ENCODE data around the gene SLC25A24. TPM values are rescaled to one million over a fixed set of nuclear protein-coding genes. Genes with fewer than 3 reads are reported as not detected.

The SLC25A24 gene
- total and polyA plus RNA-seq, 10 of the 15 experiments (the other 5 are each of a cell fraction or from before 2014, with no cell fraction given), result 4.0 to 20.6 (median 14.2) TPM

DNA sequence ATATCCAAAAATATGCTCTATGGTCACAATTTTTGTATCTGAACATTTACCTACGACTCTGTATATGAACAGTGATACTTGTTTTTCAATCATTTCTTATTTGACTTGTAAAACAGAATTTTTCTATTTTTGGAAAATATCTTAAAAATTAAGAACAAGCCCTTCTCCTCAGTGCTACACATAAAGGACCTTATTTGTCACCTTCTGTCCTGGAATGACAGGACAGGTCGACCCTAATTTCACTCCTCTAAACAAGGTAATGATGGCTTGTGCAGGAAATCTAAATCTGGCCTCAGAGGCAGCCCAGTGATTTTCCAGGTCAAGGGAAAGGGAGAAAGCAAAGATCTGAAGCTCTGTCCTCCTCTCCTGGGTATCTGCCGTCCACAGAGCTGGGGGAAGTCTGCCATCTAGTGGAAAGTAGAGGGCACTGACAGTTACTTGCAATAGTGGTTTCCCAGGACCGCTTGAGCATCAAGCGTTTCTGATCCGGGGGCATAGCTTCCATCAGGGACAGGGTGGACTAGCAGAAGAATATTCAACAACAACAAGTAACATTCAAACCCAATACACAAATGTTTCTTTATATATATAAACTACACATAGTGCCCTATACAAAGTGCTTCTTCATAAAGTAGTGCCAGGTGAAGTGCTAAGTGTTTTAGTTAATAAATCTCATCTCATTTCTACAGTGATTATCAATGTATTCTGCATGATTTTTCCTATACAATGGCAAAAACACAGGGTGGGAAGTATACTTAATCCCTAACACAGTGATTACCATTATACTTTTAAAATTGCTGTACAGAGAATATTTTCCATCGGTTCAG is 74.6 kb downstream of the SLC25A24 start (continued):
- TF ChIP-seq, protein P1, sequence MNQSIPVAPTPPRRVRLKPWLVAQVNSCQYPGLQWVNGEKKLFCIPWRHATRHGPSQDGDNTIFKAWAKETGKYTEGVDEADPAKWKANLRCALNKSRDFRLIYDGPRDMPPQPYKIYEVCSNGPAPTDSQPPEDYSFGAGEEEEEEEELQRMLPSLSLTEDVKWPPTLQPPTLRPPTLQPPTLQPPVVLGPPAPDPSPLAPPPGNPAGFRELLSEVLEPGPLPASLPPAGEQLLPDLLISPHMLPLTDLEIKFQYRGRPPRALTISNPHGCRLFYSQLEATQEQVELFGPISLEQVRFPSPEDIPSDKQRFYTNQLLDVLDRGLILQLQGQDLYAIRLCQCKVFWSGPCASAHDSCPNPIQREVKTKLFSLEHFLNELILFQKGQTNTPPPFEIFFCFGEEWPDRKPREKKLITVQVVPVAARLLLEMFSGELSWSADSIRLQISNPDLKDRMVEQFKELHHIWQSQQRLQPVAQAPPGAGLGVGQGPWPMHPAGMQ (IDR thresholded peaks at IDR 0.05; ENCODE audit: borderline replicate concordance), result no peak
- TF ChIP-seq SRF (IDR thresholded peaks at IDR 0.05; ENCODE audit: low read depth in 2 of 2, low read length in 2 of 2), result no peak
- TF ChIP-seq, protein P2, sequence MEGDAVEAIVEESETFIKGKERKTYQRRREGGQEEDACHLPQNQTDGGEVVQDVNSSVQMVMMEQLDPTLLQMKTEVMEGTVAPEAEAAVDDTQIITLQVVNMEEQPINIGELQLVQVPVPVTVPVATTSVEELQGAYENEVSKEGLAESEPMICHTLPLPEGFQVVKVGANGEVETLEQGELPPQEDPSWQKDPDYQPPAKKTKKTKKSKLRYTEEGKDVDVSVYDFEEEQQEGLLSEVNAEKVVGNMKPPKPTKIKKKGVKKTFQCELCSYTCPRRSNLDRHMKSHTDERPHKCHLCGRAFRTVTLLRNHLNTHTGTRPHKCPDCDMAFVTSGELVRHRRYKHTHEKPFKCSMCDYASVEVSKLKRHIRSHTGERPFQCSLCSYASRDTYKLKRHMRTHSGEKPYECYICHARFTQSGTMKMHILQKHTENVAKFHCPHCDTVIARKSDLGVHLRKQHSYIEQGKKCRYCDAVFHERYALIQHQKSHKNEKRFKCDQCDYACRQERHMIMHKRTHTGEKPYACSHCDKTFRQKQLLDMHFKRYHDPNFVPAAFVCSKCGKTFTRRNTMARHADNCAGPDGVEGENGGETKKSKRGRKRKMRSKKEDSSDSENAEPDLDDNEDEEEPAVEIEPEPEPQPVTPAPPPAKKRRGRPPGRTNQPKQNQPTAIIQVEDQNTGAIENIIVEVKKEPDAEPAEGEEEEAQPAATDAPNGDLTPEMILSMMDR (IDR thresholded peaks at IDR 0.05 in 2 of 3, conservative IDR thresholded peaks at IDR 0.05 in 1 of 3; ENCODE audit: control insufficient read depth in 2 of 3, extremely low read depth in 1 of 3, insufficient read depth in 1 of 3, low read depth in 3 of 3, low read length in 3 of 3), result peak; percentile 84 to 90 (median 85)
- TF ChIP-seq PML (IDR thresholded peaks at IDR 0.05; ENCODE audit: low read length), result no peak
- TF ChIP-seq SUPT20H (IDR thresholded peaks at IDR 0.05; ENCODE audit: borderline replicate concordance, control insufficient read depth, low read depth, low read length), result no peak
- TF ChIP-seq BMI1 (IDR thresholded peaks at IDR 0.05; ENCODE audit: borderline replicate concordance), result no peak
- TF ChIP-seq MTA3 (IDR thresholded peaks at IDR 0.05; ENCODE audit: borderline replicate concordance, low read length), result no peak
- TF ChIP-seq, protein P3, sequence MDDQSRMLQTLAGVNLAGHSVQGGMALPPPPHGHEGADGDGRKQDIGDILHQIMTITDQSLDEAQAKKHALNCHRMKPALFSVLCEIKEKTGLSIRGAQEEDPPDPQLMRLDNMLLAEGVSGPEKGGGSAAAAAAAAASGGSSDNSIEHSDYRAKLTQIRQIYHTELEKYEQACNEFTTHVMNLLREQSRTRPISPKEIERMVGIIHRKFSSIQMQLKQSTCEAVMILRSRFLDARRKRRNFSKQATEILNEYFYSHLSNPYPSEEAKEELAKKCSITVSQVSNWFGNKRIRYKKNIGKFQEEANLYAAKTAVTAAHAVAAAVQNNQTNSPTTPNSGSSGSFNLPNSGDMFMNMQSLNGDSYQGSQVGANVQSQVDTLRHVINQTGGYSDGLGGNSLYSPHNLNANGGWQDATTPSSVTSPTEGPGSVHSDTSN (IDR thresholded peaks at IDR 0.05; ENCODE audit: insufficient replicate concordance, low read depth, low read length), result no peak
- TF ChIP-seq MTA2 (IDR thresholded peaks at IDR 0.05; ENCODE audit: low read depth), result no peak
- TF ChIP-seq NFYA (IDR thresholded peaks at IDR 0.05; ENCODE audit: borderline replicate concordance, low read depth, low read length), result no peak
- no peak for TF ChIP-seq SPI1 (IDR thresholded peaks at IDR 0.05; ENCODE audit: borderline replicate concordance, insufficient read depth, low read depth, low read length)
- TF ChIP-seq, protein P4, sequence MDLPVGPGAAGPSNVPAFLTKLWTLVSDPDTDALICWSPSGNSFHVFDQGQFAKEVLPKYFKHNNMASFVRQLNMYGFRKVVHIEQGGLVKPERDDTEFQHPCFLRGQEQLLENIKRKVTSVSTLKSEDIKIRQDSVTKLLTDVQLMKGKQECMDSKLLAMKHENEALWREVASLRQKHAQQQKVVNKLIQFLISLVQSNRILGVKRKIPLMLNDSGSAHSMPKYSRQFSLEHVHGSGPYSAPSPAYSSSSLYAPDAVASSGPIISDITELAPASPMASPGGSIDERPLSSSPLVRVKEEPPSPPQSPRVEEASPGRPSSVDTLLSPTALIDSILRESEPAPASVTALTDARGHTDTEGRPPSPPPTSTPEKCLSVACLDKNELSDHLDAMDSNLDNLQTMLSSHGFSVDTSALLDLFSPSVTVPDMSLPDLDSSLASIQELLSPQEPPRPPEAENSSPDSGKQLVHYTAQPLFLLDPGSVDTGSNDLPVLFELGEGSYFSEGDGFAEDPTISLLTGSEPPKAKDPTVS (IDR thresholded peaks at IDR 0.05; ENCODE audit: low read depth, low read length), result no peak
- no peak; the same call in 1 of the 2 replicates for TF ChIP-seq NRF1 (conservative IDR thresholded peaks at IDR 0.05; ENCODE audit: low read depth, low read length)
- TF ChIP-seq RAD21 (IDR thresholded peaks at IDR 0.05; ENCODE audit: insufficient read depth, low read depth, low read length), result peak; percentile 100
- no peak for TF ChIP-seq SMAD5 (IDR thresholded peaks at IDR 0.05; ENCODE audit: low read depth)
- TF ChIP-seq SMC3 (IDR thresholded peaks at IDR 0.05; ENCODE audit: borderline replicate concordance, low read length), result peak; percentile 99
- TF ChIP-seq NR2C1 (IDR thresholded peaks at IDR 0.05), result no peak
- TF ChIP-seq, protein P5, sequence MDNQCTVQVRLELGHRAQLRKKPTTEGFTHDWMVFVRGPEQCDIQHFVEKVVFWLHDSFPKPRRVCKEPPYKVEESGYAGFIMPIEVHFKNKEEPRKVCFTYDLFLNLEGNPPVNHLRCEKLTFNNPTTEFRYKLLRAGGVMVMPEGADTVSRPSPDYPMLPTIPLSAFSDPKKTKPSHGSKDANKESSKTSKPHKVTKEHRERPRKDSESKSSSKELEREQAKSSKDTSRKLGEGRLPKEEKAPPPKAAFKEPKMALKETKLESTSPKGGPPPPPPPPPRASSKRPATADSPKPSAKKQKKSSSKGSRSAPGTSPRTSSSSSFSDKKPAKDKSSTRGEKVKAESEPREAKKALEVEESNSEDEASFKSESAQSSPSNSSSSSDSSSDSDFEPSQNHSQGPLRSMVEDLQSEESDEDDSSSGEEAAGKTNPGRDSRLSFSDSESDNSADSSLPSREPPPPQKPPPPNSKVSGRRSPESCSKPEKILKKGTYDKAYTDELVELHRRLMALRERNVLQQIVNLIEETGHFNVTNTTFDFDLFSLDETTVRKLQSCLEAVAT (IDR thresholded peaks at IDR 0.05), result no peak
